ENCODE results near the gene SLC37A1. TPM values are rescaled to one million over a fixed set of nuclear protein-coding genes. Genes with fewer than 3 reads are reported as not detected.

The SLC37A1 gene
- total and polyA plus RNA-seq, 8 donors: 8.9 to 26.8 (median 10.5) TPM

DNA sequence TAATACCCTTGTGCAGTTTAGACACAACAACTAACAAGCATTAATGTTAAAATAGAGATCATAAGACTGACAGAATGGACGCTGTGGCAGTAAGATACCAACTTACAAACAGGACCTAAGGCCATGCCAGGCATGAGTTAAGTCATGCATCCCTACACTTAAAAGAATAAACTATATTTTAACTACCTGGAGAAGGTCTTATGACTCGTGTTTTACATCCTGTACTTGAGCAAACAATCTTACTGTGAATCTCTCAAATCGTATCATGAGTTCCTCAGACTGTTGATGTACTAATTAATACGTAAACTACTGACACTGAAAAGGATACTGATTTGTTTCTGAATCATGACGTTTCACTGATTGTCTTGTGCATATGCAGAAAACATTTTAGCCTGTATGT is 15.6 kb upstream of the SLC37A1 start:
- ATAC-seq: no peak

DNA sequence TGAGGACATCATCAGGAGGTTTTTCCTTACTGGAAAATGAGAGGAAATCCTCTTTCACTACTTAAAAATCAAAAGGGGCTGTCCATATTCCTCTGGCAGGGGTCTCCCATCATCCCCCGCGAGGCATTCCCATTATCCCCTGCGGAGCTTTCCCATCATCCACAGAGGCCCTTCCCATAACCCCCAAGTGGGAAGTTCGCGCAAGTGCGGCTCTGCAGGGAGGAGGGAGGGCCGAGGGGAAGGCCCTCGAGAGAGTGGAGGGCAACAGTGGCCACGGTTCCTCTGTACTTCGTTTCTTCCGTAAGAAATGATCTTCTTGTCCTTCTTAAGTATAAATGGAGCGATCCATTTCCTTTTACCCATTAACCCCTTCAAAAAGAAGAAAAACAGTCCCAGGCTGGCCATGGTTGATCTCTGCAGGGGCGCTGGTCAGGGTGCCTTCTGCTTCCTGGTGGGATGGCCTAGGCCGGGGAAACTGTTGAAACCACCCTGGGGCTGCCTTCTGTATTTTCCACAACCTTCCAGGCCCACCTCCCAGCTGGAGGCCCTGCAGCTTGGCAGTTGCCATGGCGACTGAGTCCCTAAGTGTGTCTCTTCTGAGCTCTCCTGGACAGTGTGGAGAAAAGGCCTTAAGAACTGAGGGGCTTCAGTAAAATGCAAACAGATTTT is 14.1 kb upstream of the SLC37A1 start:
- ATAC-seq (no peak), DNase-seq (no peak)
- Histone ChIP-seq H3K9me3 (no peaks in the 10 kb centered on the region), H3K27ac (no peak overlapping the region), H3K4me1 (peaks cover 0 to 15% of the 10 kb centered on the region in 2 donors), H3K27me3 (no peaks in the 10 kb centered on the region), H3K4me3 (no peak overlapping the region), H3K36me3 (no peaks in the 10 kb centered on the region)
- TF ChIP-seq, protein P1, sequence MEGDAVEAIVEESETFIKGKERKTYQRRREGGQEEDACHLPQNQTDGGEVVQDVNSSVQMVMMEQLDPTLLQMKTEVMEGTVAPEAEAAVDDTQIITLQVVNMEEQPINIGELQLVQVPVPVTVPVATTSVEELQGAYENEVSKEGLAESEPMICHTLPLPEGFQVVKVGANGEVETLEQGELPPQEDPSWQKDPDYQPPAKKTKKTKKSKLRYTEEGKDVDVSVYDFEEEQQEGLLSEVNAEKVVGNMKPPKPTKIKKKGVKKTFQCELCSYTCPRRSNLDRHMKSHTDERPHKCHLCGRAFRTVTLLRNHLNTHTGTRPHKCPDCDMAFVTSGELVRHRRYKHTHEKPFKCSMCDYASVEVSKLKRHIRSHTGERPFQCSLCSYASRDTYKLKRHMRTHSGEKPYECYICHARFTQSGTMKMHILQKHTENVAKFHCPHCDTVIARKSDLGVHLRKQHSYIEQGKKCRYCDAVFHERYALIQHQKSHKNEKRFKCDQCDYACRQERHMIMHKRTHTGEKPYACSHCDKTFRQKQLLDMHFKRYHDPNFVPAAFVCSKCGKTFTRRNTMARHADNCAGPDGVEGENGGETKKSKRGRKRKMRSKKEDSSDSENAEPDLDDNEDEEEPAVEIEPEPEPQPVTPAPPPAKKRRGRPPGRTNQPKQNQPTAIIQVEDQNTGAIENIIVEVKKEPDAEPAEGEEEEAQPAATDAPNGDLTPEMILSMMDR (IDR thresholded peaks at IDR 0.05): no peak
- intact Hi-C loops (cut with DNase I): no loop called here

More for the DNA sequence above, 15.6 kb upstream of the SLC37A1 start:
- no peak overlapping the region for H3K4me3 ChIP-seq
- H3K9me3 ChIP-seq: no peaks in the 10 kb centered on the region
- H3K36me3 ChIP-seq: no peaks in the 10 kb centered on the region
- H3K27ac ChIP-seq: no peak overlapping the region
- DNase-seq: no peak
- TF ChIP-seq, protein P1 (IDR thresholded peaks at IDR 0.05): no peak
- H3K4me1 ChIP-seq: peaks cover 0 to 15% of the 10 kb centered on the region in 2 donors
- no peaks in the 10 kb centered on the region for H3K27me3 ChIP-seq
- intact Hi-C loops (cut with DNase I): no loop called here

DNA sequence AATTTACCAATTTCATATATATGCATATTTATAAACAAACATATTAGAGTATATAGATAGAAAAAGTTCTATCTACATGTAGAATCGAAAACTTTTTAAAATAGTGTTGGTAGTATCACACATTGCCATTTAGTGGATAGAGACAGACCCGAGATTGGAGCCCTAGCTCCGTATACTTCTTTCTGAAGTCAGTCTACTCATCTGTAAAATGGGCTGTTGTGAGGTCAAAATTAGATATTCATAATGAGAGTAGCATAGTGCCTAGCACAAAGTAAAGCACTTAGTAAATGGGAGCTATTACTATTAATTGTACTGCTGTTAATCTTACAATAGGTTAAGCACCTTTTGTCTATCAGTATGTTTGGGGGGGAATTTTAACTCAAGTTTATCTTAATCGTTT is 13.4 kb upstream of the SLC37A1 start:
- no peak for DNase-seq
- Histone ChIP-seq H3K27me3 (no peaks in the 10 kb centered on the region), H3K4me3 (no peak overlapping the region), H3K9me3 (no peaks in the 10 kb centered on the region), H3K27ac (no peak overlapping the region), H3K4me1 (peaks cover 0 to 13% of the 10 kb centered on the region in 2 donors), H3K36me3 (no peaks in the 10 kb centered on the region)
- no peak for ATAC-seq
- intact Hi-C loops (cut with DNase I): no loop called here
- TF ChIP-seq, protein P1 (IDR thresholded peaks at IDR 0.05): no peak

DNA sequence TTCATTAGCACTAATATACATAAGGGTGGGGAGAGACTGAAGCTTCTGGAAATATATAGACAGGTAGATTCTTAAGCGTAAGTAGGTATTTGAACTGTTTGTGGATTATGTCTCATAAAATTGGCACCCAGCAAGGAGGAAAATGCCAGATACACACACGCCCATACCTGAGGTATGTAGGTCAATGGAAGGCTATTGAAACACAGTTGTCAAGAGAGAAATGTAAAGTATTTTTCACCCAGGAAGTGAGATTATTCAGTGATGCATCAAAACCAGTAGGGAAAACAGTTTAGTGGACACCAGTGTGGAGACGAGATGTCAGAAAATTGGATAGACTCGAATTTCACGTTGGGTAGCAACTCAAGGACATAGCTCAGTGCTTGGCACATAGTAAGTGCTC is 12.9 kb upstream of the SLC37A1 start:
- Histone ChIP-seq H3K4me3 (no peak overlapping the region), H3K4me1 (peaks cover 0 to 8% of the 10 kb centered on the region in 2 donors), H3K9me3 (no peaks in the 10 kb centered on the region), H3K27me3 (no peaks in the 10 kb centered on the region), H3K36me3 (no peaks in the 10 kb centered on the region), H3K27ac (peak overlapping the region in 1 of 2 donors; percentile 22)
- intact Hi-C loops (cut with DNase I): no loop called here
- TF ChIP-seq, protein P1 (IDR thresholded peaks at IDR 0.05): no peak
- ATAC-seq (peak; percentile 3), DNase-seq (no peak)

DNA sequence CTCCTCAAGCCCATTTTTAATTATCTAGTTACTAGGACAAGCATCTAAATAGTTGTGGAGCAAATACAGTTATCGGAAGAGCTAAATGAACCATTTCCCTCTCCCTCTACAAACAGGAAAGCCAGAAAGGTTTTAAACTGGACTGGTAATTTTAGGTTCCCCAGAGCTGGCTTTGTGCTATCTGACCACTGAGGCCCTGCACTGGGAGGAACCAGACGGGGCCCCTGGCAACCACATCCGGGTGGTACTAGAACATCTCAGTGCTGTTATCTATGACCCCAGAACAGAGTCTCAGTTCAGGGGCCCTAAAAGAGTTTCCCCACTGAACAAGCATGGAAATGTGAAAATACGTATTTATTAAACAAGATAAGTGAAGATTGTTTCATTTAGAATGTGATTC is 9.9 kb upstream of the SLC37A1 start:
- H3K36me3 ChIP-seq: no peaks in the 10 kb centered on the region
- H3K9me3 ChIP-seq: no peaks in the 10 kb centered on the region
- peaks cover 0 to 6% of the 10 kb centered on the region in 2 donors for H3K4me1 ChIP-seq
- H3K27me3 ChIP-seq: no peaks in the 10 kb centered on the region
- H3K27ac ChIP-seq: no peak overlapping the region
- ATAC-seq (no peak), DNase-seq (no peak)
- no peak overlapping the region for H3K4me3 ChIP-seq
- intact Hi-C loops (cut with DNase I): no loop called here
- TF ChIP-seq, protein P1 (IDR thresholded peaks at IDR 0.05): no peak
